HEK293 (cell line): ENCODE measurements around the gene LIN54.

Source experiments
- HOXA7 ChIP-seq: sonication (generic); formaldehyde crosslinking; IDR thresholded peaks from 2 replicates; pipeline ENCODE4 v1.8.1; 2022; ENCODE audit warnings: missing genetic modification reagents, borderline replicate concordance
- KLF8 ChIP-seq: fragments of 450-650 bp; formaldehyde crosslinking; IDR thresholded peaks from 2 replicates; pipeline ENCODE4 v1.5.1; 2016; ENCODE audit warnings: missing biosample characterization, missing genetic modification characterization
- OVOL3 ChIP-seq: fragments of 450-650 bp; formaldehyde crosslinking; IDR thresholded peaks from 2 replicates; pipeline ENCODE4 v1.5.1; 2016; ENCODE audit warnings: missing biosample characterization, missing genetic modification characterization
- ZEB2 ChIP-seq: fragments of 450-650 bp; formaldehyde crosslinking; IDR thresholded peaks from 2 replicates; pipeline ENCODE4 v1.5.1; 2016; ENCODE audit warnings: missing biosample characterization, missing genetic modification characterization
- ZNF121 ChIP-seq: fragments of 450-650 bp; formaldehyde crosslinking; IDR thresholded peaks from 2 replicates; pipeline ENCODE4 v1.5.1; 2016; ENCODE audit warnings: missing biosample characterization, missing genetic modification characterization
- ZNF391 ChIP-seq: fragments of 450-650 bp; formaldehyde crosslinking; IDR thresholded peaks from 2 replicates; pipeline ENCODE4 v1.5.1; 2016; ENCODE audit warnings: low read depth, missing biosample characterization, missing genetic modification characterization, borderline replicate concordance
- ZNF624 ChIP-seq: fragments of 450-650 bp; formaldehyde crosslinking; IDR thresholded peaks from 2 replicates; pipeline ENCODE4 v1.5.1; 2017; ENCODE audit warnings: missing biosample characterization, missing genetic modification characterization
- TF ChIP-seq, protein P1 (sequence below): fragments of 450-650 bp; formaldehyde crosslinking; IDR thresholded peaks from 2 replicates; pipeline ENCODE4 v1.5.1; 2016; ENCODE audit warnings: missing biosample characterization, missing genetic modification characterization
- TF ChIP-seq, protein P2 (sequence below): fragments of 450-650 bp; formaldehyde crosslinking; IDR thresholded peaks from 2 replicates; pipeline ENCODE4 v1.5.1; 2016; ENCODE audit warnings: missing biosample characterization, missing genetic modification characterization
- TF ChIP-seq, protein P3 (sequence below): sonication (generic); formaldehyde crosslinking; IDR thresholded peaks from 2 replicates; pipeline ENCODE4 v1.8.1; 2022; ENCODE audit warnings: mild to moderate bottlenecking, moderate library complexity, missing genetic modification reagents
- TF ChIP-seq, protein P4 (sequence below): fragments of 450-650 bp; formaldehyde crosslinking; IDR thresholded peaks from 2 replicates; pipeline ENCODE4 v1.5.1; 2016; ENCODE audit warnings: missing biosample characterization, missing genetic modification characterization

DNA sequence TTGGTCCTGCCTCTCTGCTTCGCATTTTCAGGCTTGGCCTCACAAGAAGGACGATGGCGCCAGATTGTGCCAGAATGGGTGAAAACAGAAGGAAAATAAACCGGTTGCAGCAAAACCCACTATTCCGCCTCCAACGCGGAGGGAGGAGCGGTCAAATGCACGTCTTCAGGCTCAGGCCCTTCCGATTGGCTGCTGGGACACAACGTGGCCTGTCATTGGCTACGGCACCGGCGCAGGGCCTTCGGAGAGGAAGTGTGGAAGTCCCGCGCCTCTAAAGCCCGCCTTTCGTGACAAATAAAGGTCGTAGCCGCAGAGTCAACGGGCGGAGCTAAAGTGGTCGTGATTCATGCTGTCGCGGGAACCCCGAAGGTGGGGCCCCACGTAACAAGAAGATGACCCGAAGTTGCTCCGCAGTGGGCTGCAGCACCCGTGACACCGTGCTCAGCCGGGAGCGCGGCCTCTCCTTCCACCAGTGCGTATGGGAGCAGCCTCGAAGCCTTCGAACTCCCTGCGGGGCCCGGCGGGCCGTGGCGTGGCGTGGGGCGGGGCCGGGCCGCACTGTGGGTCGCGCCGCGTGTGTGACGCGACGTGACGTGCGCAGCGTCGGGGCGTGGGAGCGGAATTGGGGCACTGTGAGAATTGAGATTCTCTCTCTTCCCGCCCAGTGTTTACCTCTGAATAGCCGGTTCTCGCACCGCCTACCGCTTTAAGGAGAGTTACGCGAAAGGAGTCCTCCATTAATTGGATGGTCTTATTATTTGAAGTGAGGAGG is 110.0 kb downstream of the LIN54 start, which contains the start of gene THAP9:
- TF ChIP-seq ZNF624 (tag by site-specific recombination) (no peak), HOXA7 (CRISPR knock-in tag) (no peak), OVOL3 (no peak), ZEB2 (tag by site-specific recombination) (0 out of 2 replicates have a peak, but pooled peaks have one; percentile 67), KLF8 (peak; percentile 68; the same call in 1 of the 2 replicates), ZNF391 (tag by site-specific recombination) (no peak), ZNF121 (tag by site-specific recombination) (no peak)
- TF ChIP-seq, protein P1, sequence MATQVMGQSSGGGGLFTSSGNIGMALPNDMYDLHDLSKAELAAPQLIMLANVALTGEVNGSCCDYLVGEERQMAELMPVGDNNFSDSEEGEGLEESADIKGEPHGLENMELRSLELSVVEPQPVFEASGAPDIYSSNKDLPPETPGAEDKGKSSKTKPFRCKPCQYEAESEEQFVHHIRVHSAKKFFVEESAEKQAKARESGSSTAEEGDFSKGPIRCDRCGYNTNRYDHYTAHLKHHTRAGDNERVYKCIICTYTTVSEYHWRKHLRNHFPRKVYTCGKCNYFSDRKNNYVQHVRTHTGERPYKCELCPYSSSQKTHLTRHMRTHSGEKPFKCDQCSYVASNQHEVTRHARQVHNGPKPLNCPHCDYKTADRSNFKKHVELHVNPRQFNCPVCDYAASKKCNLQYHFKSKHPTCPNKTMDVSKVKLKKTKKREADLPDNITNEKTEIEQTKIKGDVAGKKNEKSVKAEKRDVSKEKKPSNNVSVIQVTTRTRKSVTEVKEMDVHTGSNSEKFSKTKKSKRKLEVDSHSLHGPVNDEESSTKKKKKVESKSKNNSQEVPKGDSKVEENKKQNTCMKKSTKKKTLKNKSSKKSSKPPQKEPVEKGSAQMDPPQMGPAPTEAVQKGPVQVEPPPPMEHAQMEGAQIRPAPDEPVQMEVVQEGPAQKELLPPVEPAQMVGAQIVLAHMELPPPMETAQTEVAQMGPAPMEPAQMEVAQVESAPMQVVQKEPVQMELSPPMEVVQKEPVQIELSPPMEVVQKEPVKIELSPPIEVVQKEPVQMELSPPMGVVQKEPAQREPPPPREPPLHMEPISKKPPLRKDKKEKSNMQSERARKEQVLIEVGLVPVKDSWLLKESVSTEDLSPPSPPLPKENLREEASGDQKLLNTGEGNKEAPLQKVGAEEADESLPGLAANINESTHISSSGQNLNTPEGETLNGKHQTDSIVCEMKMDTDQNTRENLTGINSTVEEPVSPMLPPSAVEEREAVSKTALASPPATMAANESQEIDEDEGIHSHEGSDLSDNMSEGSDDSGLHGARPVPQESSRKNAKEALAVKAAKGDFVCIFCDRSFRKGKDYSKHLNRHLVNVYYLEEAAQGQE (tag by site-specific recombination), result no peak
- TF ChIP-seq, protein P2, sequence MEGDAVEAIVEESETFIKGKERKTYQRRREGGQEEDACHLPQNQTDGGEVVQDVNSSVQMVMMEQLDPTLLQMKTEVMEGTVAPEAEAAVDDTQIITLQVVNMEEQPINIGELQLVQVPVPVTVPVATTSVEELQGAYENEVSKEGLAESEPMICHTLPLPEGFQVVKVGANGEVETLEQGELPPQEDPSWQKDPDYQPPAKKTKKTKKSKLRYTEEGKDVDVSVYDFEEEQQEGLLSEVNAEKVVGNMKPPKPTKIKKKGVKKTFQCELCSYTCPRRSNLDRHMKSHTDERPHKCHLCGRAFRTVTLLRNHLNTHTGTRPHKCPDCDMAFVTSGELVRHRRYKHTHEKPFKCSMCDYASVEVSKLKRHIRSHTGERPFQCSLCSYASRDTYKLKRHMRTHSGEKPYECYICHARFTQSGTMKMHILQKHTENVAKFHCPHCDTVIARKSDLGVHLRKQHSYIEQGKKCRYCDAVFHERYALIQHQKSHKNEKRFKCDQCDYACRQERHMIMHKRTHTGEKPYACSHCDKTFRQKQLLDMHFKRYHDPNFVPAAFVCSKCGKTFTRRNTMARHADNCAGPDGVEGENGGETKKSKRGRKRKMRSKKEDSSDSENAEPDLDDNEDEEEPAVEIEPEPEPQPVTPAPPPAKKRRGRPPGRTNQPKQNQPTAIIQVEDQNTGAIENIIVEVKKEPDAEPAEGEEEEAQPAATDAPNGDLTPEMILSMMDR (tag by site-specific recombination), result no peak
- TF ChIP-seq, protein P3, sequence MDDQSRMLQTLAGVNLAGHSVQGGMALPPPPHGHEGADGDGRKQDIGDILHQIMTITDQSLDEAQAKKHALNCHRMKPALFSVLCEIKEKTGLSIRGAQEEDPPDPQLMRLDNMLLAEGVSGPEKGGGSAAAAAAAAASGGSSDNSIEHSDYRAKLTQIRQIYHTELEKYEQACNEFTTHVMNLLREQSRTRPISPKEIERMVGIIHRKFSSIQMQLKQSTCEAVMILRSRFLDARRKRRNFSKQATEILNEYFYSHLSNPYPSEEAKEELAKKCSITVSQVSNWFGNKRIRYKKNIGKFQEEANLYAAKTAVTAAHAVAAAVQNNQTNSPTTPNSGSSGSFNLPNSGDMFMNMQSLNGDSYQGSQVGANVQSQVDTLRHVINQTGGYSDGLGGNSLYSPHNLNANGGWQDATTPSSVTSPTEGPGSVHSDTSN, result peak; percentile 58; the same call in 1 of the 2 replicates
- TF ChIP-seq, protein P4, sequence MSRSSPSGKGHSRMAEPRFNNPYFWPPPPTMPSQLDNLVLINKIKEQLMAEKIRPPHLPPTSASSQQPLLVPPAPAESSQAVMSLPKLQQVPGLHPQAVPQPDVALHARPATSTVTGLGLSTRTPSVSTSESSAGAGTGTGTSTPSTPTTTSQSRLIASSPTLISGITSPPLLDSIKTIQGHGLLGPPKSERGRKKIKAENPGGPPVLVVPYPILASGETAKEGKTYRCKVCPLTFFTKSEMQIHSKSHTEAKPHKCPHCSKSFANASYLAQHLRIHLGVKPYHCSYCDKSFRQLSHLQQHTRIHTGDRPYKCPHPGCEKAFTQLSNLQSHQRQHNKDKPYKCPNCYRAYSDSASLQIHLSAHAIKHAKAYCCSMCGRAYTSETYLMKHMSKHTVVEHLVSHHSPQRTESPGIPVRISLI (tag by site-specific recombination), result no peak
